Fibroblast of skin of left biceps (primary cell): ENCODE measurements around the gene SH3RF2.
A peak's percentile ranks its signal among the peaks of the same experiment; 100 is the strongest.
"Not testable (repeated sequence)": the region's sequence is repeated elsewhere in the genome, so short reads cannot be mapped to it uniquely, and the experiment has no call there.

Experiments
- DNase-seq, 2 experiments: peaks; one replicate each; pipeline ENCODE4 v3.0.0-alpha.2; 2013; ENCODE audit warnings: low read depth in 2 of 2

SH3RF2 gene

DNA sequence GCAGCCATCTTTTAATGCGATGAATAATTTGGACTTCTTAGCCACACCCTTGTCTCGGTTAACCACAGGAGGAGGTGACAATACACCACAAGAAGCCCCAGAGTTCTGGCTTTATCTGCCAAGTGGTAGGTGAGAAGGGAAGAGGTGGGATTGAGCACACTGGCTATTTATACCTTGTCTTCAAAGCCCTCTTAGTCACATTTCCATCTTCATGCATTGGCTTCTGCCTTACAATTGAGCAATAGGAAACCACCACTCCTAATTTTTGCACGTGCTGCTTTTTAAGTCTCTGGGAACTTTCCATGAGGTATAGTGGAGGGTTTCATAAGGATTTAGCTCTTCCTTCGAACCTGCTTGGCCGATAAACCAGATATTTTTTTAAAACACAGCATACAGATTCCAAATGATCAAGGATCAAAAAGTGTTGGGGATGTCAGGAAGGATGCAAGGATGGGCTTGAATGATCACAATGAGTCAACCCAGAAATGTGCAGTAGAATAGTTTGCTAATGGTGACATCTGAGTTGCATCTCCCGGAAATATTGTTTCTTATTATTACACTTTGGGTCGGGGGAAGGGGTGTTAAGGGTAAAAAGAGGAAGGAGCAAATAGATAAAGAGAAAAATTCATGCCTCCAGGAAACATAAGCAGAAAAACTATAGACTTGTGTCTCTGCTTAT lies 143.5 kb downstream of the SH3RF2 start:
- peak in 1 of 2 experiments; percentile 9 for DNase-seq

DNA sequence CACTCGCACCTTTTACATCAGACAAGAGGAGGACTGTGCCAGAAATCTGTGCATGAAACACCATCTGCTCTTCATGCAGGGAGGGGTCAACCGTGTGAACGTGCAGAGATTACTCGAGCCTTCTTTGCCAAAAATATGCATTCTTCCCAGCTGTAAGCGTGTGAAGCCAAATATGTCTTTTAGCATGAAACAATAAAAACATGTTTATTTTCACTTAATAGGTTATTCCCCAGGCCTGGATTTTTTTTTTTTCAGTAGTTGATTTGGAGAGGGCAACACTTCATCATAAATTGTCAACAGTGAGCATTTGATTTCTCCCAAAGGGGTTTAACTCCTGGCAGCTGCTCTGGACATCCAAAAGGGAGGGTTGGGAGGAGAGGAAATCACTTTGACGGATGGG lies 145.2 kb downstream of the SH3RF2 start:
- DNase-seq, result peak in 1 of 2 experiments; percentile 12

DNA sequence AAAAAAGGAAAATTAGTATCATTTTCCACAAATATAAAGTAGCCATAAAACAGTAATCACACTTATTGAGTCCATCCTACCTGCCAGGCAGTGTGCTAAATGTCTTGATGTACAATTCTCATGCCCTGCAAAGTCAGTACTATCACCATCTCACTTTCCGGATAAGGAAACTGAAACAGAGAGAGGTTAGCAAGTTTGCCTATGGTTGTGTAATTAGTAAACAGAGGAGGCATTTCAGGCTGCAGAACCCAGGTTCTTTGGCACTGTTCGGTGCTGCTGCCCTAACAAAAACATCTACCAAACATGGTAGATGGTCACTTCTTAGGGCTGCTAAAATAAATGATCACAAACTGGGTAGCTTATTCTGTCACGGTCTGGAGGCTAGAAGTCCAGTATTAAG lies 146.4 kb downstream of the SH3RF2 start:
- DNase-seq, result no peak

- no peak for DNase-seq
These were observed 148.0 kb downstream of the SH3RF2 start for GRCh38 chr5:146084376-146084775.

DNA sequence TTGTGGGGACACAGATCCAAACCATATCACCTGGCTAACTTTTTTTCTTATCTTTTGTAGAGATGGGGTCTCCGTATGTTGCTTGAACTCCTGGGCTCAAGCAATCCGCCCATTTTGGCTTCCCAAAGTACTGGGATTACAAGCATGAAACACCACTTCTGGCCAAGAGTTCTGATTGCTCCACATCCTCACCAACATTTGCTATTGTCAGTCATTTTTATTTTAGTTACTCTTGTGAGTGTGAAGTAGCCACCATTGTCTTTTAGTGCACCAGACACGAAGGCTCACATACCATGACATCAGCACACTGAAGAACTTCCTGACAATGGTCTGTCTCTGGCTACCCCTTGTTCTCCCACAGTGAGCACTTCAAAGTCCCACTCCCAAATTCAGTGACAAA lies 151.7 kb downstream of the SH3RF2 start:
- DNase-seq, result no peak

DNA sequence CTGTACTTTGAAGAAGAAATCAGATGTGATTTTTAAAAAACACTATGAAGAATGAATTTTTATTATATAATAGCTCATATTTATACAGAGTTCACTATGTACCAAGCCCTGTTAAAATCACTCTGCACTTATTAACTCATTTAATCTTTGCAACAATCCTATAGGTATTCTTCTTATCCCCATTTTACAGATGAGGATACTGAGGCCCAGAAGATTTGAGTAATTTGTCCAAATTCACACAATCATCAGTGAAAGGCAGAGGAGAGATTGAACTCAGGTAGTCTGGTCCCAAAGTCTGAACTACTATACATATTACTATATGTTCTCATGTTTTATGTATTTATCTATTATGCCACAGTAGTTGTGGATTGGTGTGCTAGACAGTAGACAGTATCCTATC lies 152.9 kb downstream of the SH3RF2 start:
- DNase-seq, result no peak

DNA sequence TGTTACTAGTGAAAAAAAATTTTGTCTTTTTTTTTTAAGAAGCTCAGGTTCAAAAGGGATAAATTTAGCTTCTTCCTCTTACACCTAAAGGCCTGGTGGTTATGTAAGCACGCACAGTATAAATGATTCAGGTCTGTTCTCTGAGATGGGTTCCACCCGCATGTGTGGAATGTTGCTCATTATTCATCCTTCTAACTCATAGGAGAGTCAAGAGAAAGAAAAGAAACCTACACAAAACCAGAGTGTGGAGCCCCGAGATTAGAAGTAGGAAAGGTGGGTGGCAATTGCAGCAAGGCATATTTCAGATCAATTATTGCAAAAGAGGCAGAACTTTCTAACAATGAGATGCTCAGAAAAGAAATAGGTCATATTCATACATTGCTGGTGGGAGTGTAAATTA lies 155.5 kb downstream of the SH3RF2 start:
- no peak for DNase-seq

- DNase-seq, result no peak
These were observed 161.7 kb downstream of the SH3RF2 start for GRCh38 chr5:146098047-146098446.

GRCh38 chr5:146101646-146102045 lies 165.3 kb downstream of the SH3RF2 start:
- DNase-seq, result no peak

DNA sequence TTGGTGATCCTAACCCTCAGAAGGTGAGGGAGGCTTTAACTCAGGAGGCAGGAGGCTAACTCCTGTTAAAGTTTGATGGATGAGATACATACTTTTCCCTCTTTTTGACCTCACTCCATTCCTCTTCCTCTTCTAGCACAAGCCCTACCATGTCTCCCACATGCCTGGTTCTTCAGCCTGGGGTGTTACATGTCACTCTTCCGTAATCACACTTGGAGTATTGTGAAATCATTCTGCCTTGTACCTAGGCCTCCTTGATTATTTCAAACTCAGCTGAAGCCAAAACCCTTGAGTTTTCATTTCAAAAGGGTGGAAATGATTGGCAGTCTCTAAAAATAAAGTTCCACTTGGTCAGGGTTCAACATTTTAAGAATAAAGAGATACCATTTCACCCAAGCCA lies 167.2 kb downstream of the SH3RF2 start:
- no peak for DNase-seq

DNA sequence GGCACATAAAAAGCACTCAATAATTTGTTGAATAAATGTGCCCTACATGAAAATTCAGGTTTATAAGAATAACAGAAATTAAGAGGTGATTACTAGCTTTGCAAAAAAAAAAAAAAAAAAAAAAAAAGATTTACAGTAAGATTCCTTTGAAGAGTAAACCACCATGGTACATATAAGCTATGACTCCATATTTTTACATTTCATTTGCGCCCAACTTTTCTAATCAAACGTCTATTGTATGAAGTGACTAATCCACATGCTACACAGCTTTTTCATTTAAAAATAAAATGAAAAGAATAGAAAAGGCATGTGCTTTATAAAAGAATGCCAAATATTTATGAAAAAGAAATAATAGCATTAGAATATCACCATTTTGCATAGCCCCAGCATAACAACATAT lies 169.1 kb downstream of the SH3RF2 start, which contains the start of gene PLAC8L1:
PLAC8L1 (minus strand) TSS at position 101 of the 400 bp plus-strand sequence. CDS start 1,266 bp downstream, outside the sequence.
- no peak for DNase-seq

DNA sequence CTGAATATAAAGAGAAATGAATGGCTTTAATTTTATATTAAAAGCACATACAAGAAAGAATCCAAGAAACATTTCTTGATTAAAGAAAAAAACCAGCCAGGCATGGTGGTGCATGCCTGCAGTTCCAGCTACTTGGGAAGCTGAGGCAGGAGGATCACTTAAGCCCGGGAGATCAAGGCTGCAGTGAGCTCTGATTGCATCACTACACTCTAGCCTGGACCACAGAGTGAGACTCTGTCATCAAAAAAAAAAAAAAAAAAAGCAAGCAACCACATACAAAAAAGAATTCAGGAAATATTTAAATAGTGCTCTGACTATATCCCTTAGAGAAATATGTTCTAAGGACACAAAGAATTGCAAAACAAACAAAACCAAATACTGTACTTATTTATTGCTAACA lies 171.5 kb downstream of the SH3RF2 start:
- no peak for DNase-seq

DNA sequence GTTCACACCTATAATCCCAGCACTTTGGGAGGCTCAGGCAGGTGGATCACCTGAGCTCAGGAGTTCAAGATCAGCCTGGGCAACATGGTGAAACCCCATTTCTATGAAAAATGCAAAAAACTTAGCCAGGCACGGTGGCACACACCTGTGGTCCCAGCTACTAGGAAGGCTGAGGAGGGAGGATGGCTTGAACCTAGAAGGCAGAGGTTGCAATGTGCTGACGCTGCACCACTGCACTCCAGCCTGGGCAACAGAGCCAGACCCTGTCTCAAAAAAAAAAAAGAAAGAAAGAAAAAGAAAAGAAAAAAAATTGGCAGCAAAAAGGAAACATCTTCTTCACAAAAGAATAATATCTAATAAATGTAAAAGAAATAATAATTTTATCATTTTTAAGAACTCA lies 172.5 kb downstream of the SH3RF2 start:
- DNase-seq, result not testable (repeated sequence)

- DNase-seq, result no peak
These were observed 173.0 kb downstream of the SH3RF2 start for GRCh38 chr5:146109379-146109778.

GRCh38 chr5:146111409-146111808 lies 175.0 kb downstream of the SH3RF2 start:
- no peak for DNase-seq

DNA sequence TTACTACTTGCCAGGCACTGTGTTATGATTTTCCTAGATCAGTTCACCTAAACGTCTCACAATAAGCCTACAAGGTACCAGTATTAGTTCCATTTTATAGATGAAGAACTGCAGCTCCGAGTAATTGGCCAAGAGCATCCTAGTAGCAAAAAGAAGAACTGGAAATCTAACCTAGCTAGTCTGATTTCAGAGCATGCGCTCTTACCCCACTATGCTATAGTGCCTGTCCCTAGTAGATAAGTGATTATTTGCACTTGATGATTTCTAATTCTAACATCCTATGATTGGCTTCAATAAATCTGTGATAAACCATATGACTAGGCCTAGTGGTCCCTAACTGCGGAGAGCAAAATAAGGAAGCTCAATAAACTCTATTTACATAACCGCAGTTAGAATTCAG lies 176.1 kb downstream of the SH3RF2 start:
- DNase-seq, result no peak
